HepG2 (cell line): ENCODE measurements around the gene STOM. TPM values are rescaled to one million over a fixed set of nuclear protein-coding genes. Genes with fewer than 3 reads are reported as not detected.
A peak's percentile ranks its signal among the peaks of the same experiment; 100 is the strongest.

Experiments used
- ATF1 ChIP-seq: IDR thresholded peaks from 2 replicates; pipeline ENCODE4 v1.6.1; 2016; ENCODE audit warnings: mild to moderate bottlenecking, control low read depth
- BCL6 ChIP-seq: IDR thresholded peaks from 2 replicates; pipeline ENCODE4 v1.6.1; 2016; ENCODE audit warnings: missing genetic modification reagents, missing compliant biosample characterization
- BRD4 ChIP-seq: sonication (generic); formaldehyde crosslinking; IDR thresholded peaks from 2 replicates; pipeline ENCODE4 v1.4.0; 2020; ENCODE audit warnings: missing genetic modification reagents
- ESRRA ChIP-seq: sonication (generic); formaldehyde crosslinking; IDR thresholded peaks from 2 replicates; pipeline ENCODE4 v1.5.1; 2020; ENCODE audit warnings: mild to moderate bottlenecking, low read depth, missing genetic modification reagents
- FOXJ3 ChIP-seq: sonication (generic); formaldehyde crosslinking; IDR thresholded peaks from 2 replicates; pipeline ENCODE4 v1.4.0; 2020; ENCODE audit warnings: missing genetic modification reagents, mild to moderate bottlenecking, borderline replicate concordance
- GATA4 ChIP-seq: sonication (generic); IDR thresholded peaks from 2 replicates; pipeline ENCODE4 v1.6.1; 2016; ENCODE audit warnings: antibody characterized with exemption, low read depth, borderline replicate concordance
- KDM3A ChIP-seq: IDR thresholded peaks from 2 replicates; pipeline ENCODE4 v1.6.1; 2018; ENCODE audit warnings: low read depth, missing compliant biosample characterization
- LRRFIP1 ChIP-seq: sonication (generic); formaldehyde crosslinking; conservative IDR thresholded peaks from 2 replicates; pipeline ENCODE4 v1.4.0; 2020; ENCODE audit warnings: missing genetic modification reagents
- PRMT3 ChIP-seq: sonication (generic); formaldehyde crosslinking; IDR thresholded peaks from 2 replicates; pipeline ENCODE4 v1.8.1; 2022; ENCODE audit warnings: low read depth, mild to moderate bottlenecking, moderate library complexity, missing genetic modification reagents, borderline replicate concordance
- SMC3 ChIP-seq: IDR thresholded peaks from 2 replicates; pipeline ENCODE4 v1.6.1; 2011; ENCODE audit warnings: low read length, improper control_type of control experiment
- SOX6 ChIP-seq, 2 experiments: fragments of 450-650 bp in 1 of 2; sonication (generic) in 1 of 2; formaldehyde crosslinking in 1 of 2; IDR thresholded peaks; 2 replicates each; pipeline versions ENCODE4 v1.4.0 to v1.6.1; 2017 to 2020; ENCODE audit warnings: antibody characterized with exemption in 1 of 2, mild to moderate bottlenecking in 1 of 2, missing genetic modification reagents in 1 of 2
- SP1 ChIP-seq, 2 experiments: fragments of 450-650 bp in 1 of 2; sonication (generic) in 1 of 2; formaldehyde crosslinking in 1 of 2; IDR thresholded peaks; 2 replicates each; pipeline versions ENCODE4 v1.4.0 to v1.6.1; 2016 to 2020; ENCODE audit warnings: missing genetic modification reagents in 1 of 2
- TBP ChIP-seq: sonication (generic); formaldehyde crosslinking; IDR thresholded peaks from 2 replicates; pipeline ENCODE4 v1.5.0; 2020; ENCODE audit warnings: missing genetic modification reagents
- ZNF138 ChIP-seq: sonication (generic); formaldehyde crosslinking; IDR thresholded peaks from 2 replicates; pipeline ENCODE4 v1.5.0; 2020; ENCODE audit warnings: mild to moderate bottlenecking, low read depth, missing genetic modification reagents
- ZNF180 ChIP-seq: sonication (generic); formaldehyde crosslinking; IDR thresholded peaks from 2 replicates; pipeline ENCODE4 v1.4.0; 2020; ENCODE audit warnings: low read depth, missing genetic modification reagents, borderline replicate concordance
- ZNF264 ChIP-seq: sonication (generic); formaldehyde crosslinking; IDR thresholded peaks from 2 replicates; pipeline ENCODE4 v1.4.0; 2020; ENCODE audit warnings: missing genetic modification reagents
- ZNF292 ChIP-seq: sonication (generic); formaldehyde crosslinking; IDR thresholded peaks from 2 replicates; pipeline ENCODE4 v1.8.1; 2022; ENCODE audit warnings: mild to moderate bottlenecking, low read depth, missing genetic modification reagents, borderline replicate concordance
- ZNF619 ChIP-seq: sonication (generic); formaldehyde crosslinking; IDR thresholded peaks from 2 replicates; pipeline ENCODE4 v1.4.0; 2020; ENCODE audit warnings: mild to moderate bottlenecking, missing genetic modification reagents
- ZNF772 ChIP-seq: sonication (generic); formaldehyde crosslinking; IDR thresholded peaks from 2 replicates; pipeline ENCODE4 v1.5.0; 2020; ENCODE audit warnings: mild to moderate bottlenecking, missing genetic modification reagents
- ZNF777 ChIP-seq: sonication (generic); formaldehyde crosslinking; IDR thresholded peaks from 2 replicates; pipeline ENCODE4 v1.4.0; 2020; ENCODE audit warnings: missing genetic modification reagents
- ZNF781 ChIP-seq: sonication (generic); formaldehyde crosslinking; IDR thresholded peaks from 2 replicates; pipeline ENCODE4 v1.5.1; 2020; ENCODE audit warnings: borderline replicate concordance, mild to moderate bottlenecking, missing genetic modification reagents; ENCODE audit errors: not compliant biosample characterization
- polyA plus RNA-seq, 8 experiments: library from polyadenylated mRNA; depleted of rRNA in 3 of 8; stranded (reverse) in 7 of 8; unstranded in 1 of 8; fragments of >200 nt; fragmentation: Illumina TruSeq in 4 of 8; extraction: Trizol in 4 of 8; gene quantifications; 2 replicates each; pipeline versions ENCODE4 v1.2.1 to v1.2.3, GENCODE V29; 2011 to 2016; ENCODE audit warnings: low read depth in 4 of 8, missing spikeins in 1 of 8, mixed read lengths in 1 of 8; ENCODE audit not compliant: insufficient read depth in 1 of 8
- total RNA-seq, 5 experiments: library from RNA; depleted of rRNA; stranded (reverse); fragments of >200 nt; fragmentation: Illumina TruSeq; extraction: Trizol; gene quantifications; 2 replicates each; pipeline ENCODE4 v1.2.3, GENCODE V29; 2016; ENCODE audit warnings: low read depth in 1 of 5
- TF ChIP-seq, protein P1 (sequence below): sonication (generic); formaldehyde crosslinking; IDR thresholded peaks from 2 replicates; pipeline ENCODE4 v1.5.1; 2020; ENCODE audit warnings: missing genetic modification reagents, mild to moderate bottlenecking, borderline replicate concordance
- TF ChIP-seq, protein P2 (sequence below): sonication (generic); formaldehyde crosslinking; IDR thresholded peaks from 2 replicates; pipeline ENCODE4 v1.4.0; 2020; ENCODE audit warnings: mild to moderate bottlenecking, low read depth, missing genetic modification reagents
- TF ChIP-seq, protein P3 (sequence below): sonication (generic); formaldehyde crosslinking; IDR thresholded peaks from 2 replicates; pipeline ENCODE4 v1.4.0; 2020; ENCODE audit warnings: missing genetic modification reagents

STOM gene
- total and polyA plus RNA-seq, 2 of the 13 experiments (the other 11 are each of a cell fraction or from before 2014, with no cell fraction given) = 43.6 to 165 TPM

GRCh38 chr9:121289026-121289771 is 80.9 kb downstream of the STOM start (continued):
- TF ChIP-seq FOXJ3 (CRISPR knock-in tag) (no peak), TBP (CRISPR knock-in tag) (no peak), ZNF781 (CRISPR knock-in tag) (no peak), SMC3 (no peak), ZNF292 (CRISPR knock-in tag) (peak; percentile 97; the same call in 1 of the 2 replicates), ZNF138 (CRISPR knock-in tag) (no peak), BCL6 (CRISPR knock-in tag) (peak; percentile 22; the same call in 1 of the 2 replicates), ZNF619 (CRISPR knock-in tag) (no peak), LRRFIP1 (CRISPR knock-in tag) (no peak), PRMT3 (CRISPR knock-in tag) (no peak), ZNF772 (CRISPR knock-in tag) (no peak), ESRRA (CRISPR knock-in tag) (0 out of 2 replicates have a peak, but pooled peaks have one; percentile 33), ATF1 (CRISPR knock-in tag) (no peak), GATA4 (no peak), ZNF264 (CRISPR knock-in tag) (no peak), KDM3A (no peak), SP1 (IDR thresholded peaks at IDR 0.05) (no peak), SP1 (CRISPR knock-in tag; IDR thresholded peaks at IDR 0.05) (no peak), SOX6 (IDR thresholded peaks at IDR 0.05) (no peak), SOX6 (CRISPR knock-in tag; IDR thresholded peaks at IDR 0.05) (peak; percentile 74), ZNF777 (CRISPR knock-in tag) (no peak), ZNF180 (no peak), BRD4 (CRISPR knock-in tag) (no peak)
- TF ChIP-seq, protein P1, sequence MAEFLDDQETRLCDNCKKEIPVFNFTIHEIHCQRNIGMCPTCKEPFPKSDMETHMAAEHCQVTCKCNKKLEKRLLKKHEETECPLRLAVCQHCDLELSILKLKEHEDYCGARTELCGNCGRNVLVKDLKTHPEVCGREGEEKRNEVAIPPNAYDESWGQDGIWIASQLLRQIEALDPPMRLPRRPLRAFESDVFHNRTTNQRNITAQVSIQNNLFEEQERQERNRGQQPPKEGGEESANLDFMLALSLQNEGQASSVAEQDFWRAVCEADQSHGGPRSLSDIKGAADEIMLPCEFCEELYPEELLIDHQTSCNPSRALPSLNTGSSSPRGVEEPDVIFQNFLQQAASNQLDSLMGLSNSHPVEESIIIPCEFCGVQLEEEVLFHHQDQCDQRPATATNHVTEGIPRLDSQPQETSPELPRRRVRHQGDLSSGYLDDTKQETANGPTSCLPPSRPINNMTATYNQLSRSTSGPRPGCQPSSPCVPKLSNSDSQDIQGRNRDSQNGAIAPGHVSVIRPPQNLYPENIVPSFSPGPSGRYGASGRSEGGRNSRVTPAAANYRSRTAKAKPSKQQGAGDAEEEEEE = no peak
- TF ChIP-seq, protein P2, sequence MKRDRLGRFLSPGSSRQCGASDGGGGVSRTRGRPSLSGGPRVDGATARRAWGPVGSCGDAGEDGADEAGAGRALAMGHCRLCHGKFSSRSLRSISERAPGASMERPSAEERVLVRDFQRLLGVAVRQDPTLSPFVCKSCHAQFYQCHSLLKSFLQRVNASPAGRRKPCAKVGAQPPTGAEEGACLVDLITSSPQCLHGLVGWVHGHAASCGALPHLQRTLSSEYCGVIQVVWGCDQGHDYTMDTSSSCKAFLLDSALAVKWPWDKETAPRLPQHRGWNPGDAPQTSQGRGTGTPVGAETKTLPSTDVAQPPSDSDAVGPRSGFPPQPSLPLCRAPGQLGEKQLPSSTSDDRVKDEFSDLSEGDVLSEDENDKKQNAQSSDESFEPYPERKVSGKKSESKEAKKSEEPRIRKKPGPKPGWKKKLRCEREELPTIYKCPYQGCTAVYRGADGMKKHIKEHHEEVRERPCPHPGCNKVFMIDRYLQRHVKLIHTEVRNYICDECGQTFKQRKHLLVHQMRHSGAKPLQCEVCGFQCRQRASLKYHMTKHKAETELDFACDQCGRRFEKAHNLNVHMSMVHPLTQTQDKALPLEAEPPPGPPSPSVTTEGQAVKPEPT (CRISPR knock-in tag) = no peak
- TF ChIP-seq, protein P3, sequence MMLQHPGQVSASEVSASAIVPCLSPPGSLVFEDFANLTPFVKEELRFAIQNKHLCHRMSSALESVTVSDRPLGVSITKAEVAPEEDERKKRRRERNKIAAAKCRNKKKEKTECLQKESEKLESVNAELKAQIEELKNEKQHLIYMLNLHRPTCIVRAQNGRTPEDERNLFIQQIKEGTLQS (CRISPR knock-in tag) = no peak
